Measurements from ENCODE around the gene NUDT13.

GRCh38 chr10:73060738-73061635 lies 49.3 kb upstream of the NUDT13 start:
- TF ChIP-seq CTCF (IDR thresholded peaks at IDR 0.05; ENCODE audit: control extremely low read depth in 1 of 3, insufficient read depth in 1 of 3, low read depth in 1 of 3, low read length in 3 of 3) (peak in 2 of 3 experiments; percentile 40 to 52; a peak in 2 of 4 replicates), KDM5A (IDR thresholded peaks at IDR 0.05; ENCODE audit: low read length) (no peak), ATF2 (IDR thresholded peaks at IDR 0.05; ENCODE audit: low read length) (no peak)
